ENCODE measurements around the gene GRM1.
"Not testable (repeated sequence)": the region's sequence is repeated elsewhere in the genome, so short reads cannot be mapped to it uniquely, and the experiment has no call there.

GRM1 gene

GRCh38 chr6:146194434-146194833, 165.6 kb downstream of the GRM1 start:
- no peak for DNase-seq

DNA sequence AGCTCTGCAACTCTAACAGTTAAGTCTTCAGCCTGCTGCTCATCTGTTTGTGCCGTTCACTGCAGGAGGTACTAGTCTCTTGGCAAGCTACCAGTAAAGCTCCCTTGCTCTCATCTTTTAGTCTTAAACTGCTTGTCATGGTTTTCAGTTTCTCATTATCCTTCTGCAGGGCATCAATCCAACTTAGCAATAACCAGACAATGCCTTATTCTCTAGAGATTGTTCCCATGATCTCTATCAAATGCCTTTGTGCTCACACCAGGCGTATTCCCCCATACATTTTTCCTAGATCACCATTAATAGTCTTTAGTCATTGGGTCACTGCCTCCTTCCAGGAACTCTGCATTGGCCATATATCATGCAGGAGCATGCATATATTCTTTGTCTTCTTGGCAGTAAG, 171.3 kb downstream of the GRM1 start:
- DNase-seq: no peak

DNA sequence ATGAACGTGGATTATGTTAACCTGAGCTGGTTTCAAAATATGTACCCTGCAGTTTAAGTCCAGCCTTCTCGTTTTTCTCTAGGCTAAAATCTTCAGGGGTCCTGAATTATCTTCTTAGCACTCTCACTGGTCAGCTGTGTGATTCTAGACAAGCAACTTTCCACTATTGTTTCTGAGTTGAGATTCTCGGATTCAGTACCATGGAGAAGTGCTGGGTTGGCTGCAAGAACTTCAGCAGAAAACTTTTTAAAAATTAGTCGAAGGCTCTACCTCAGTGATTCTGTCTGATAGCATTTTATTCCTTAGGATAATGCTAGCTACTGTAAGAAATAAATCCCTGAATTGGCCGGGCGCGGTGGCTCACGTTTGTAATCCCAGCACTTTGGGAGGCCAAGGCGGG, 173.7 kb downstream of the GRM1 start:
- DNase-seq: no peak

DNA sequence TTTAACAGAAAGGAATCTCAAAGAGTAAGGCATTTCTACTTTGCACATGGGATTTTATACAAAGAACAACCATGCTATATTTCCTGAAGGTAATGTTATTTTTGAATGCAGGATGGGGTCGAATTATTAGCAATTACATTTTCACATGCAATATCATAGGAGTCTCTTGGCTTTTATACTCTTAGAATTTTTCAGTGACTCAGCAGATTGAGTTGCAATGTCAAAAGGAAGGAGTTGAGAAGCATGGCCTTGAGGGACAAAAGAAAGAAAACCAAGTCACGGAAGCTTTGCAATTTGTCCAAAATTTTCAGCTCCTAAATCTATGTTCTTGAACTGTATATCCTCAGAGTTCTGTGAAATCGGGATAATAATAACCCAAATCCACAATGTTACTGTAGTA, 181.1 kb downstream of the GRM1 start:
- no peak for DNase-seq

DNA sequence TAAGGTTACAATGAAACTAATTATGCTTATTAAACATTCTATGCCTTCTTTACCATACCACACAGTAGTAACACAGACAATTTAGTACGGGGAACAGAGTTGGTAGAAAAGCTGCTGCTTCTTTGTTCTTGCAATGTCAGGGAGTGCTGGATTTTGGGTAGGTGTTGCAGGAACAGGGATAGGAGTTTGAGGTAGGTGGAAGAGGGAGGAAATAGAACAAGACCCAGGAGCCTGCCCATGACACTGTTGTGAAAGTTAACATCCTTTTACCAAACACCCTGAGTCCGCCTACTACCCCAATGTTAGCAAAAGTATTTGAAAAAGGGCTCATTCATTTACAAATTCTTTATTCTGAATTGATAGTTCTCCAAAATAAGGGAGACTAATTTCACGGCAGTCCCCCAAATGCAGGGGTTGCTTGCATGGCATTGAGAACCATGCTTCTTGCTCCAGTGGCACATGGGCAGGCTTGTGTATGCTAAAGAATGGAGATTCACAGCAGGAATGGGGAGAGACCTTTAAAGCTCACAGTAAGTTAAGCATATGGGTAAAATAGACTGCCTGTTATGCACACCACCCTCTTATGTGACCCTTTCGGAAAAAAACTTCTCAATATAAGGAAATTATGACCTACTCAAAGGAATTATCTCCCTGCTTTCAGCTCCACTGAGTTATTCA, 181.7 kb downstream of the GRM1 start:
- no peak for DNase-seq

- DNase-seq: no peak
Measured at GRCh38 chr6:146211646-146212045, 182.8 kb downstream of the GRM1 start.

DNA sequence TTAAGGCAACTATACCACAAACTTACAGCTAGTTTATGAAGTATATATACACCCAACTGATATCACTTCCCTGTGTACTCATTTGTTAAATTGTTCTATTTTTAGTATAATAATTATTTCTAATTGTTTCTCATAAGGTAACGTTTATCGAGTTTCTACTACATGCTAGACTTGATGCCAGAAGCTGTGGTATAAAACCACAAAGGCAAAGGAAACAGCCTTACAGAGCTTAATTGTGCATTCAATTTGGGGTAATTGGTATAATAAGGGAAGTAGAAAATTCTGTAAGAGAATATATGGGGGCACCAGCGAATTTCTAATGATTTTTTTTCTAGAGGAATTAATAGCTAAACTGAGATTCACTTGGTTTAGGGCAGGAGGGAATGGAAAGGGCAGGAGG, 183.9 kb downstream of the GRM1 start:
- no peak for DNase-seq

GRCh38 chr6:146219101-146219500, 190.2 kb downstream of the GRM1 start:
- DNase-seq: no peak

DNA sequence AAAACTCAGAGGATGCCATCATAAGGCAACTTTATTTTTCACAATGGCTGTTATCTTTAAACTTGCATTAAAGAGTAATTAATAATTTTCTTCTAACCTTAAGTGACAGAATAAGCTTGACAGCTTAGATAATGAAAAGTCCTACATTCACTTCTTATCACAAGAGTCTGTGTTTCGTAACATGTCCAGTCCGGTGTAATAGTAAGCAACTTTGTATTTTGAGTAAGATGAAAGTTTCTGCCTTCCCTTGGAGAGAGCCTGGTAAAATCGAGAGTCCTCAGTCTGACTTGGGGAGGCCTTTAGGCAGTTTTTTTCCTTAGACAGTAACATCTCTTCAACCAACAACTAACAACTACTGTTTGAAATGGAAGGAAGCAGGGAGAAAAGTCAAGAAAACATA, 195.6 kb downstream of the GRM1 start:
- DNase-seq: no peak

DNA sequence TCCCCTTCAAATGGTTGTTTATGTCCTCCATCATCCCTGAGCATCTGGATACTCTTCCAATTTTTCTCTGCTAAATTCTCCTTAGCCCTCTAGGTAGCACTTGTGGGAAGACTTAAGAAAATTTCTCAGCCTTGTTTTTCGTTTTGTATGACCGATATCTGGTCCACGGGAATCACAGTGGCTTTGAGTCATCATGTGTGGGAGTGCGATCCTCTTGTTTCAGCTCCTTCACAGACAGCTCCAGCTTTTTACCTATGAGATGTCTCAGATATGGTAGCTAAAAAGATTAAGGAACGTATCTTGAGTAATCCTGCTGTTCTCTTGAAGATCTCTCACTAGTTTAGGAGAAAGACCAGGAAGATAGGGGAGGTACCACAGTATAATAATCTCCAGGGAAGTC, 196.1 kb downstream of the GRM1 start:
- DNase-seq: no peak

GRCh38 chr6:146240322-146240721, 211.5 kb downstream of the GRM1 start:
- no peak for DNase-seq

DNA sequence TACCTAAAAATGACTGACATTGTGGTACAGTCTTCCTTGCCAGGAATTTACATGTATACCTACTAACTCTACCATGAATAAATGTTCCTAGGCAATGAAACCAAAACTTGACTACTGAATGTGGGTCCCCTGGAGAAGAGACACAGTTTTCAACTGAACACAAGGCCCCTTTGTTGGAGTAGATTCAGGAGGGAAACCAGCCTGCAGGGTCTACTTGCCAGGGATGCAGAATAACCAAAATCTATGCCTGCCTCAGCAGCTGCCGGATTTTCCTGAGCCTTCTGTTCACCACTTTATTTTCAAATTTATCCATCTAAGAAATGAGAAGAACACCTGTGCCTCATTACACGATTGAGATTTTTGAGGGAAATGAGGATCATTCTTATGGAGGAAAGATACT, 211.9 kb downstream of the GRM1 start:
- no peak for DNase-seq

- DNase-seq: not testable (repeated sequence)
Measured at GRCh38 chr6:146243646-146244045, 214.8 kb downstream of the GRM1 start.

- no peak for DNase-seq
Measured at GRCh38 chr6:146244630-146245143, 215.8 kb downstream of the GRM1 start.

DNA sequence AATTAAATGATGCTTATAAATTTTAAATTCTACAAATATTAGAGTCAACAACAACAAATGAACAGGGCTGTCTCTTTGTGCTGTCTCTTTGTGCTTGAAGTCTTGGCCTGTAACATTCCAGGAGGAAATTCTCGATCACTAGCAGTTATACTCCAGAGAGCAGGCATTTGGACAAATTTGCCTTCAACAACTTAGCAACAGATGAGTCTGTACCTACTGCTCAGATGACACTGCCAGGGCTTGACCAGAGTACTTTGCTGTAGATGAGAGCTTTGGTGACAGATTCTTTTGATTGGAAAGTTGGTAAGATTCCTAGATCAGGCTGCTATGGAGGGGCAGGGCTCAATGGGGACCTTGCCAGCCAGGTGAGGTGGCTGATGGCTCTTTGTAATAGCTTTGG, 217.2 kb downstream of the GRM1 start:
- DNase-seq: no peak

GRCh38 chr6:146253691-146254090, 224.8 kb downstream of the GRM1 start:
- DNase-seq: no peak

DNA sequence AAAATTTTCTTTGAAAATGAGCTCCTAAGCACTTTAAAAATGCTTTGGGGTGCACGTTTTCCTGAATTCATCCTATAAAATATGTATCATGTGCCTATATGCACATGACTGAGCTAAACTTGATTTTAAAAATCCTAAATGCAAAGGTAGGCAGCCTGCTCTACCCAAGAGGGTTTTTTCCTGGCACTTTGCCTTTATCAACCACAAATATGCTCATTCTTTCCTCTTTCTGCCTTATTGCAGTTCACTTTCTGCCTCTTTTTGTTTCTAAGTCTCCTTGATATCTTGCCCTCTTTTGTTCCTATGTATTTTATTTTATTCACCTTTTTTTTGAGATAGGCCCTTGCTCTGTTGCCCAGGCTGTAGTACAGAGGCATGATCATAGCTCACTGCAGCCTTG, 229.3 kb downstream of the GRM1 start:
- DNase-seq: no peak

GRCh38 chr6:146260886-146261285, 232.0 kb downstream of the GRM1 start:
- DNase-seq: no peak

DNA sequence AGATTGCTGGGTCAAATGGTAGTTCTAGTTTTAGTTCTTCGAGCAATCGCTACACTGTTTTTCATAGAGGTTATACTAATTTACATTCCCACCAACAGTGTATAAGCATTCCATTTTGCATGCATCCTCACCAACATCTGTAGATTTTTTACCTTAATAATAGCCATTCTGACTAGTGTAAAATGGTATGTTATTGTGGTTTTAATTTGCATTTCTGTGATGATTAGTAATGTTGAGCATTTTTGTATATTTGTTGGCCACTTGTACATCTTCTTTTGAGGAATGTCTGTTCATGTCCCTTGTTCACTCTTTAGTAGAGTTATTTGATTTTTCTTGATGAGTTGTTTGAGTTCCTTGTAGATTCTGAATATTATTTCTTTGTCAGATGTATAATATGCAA, 236.2 kb downstream of the GRM1 start:
- no peak for DNase-seq

DNA sequence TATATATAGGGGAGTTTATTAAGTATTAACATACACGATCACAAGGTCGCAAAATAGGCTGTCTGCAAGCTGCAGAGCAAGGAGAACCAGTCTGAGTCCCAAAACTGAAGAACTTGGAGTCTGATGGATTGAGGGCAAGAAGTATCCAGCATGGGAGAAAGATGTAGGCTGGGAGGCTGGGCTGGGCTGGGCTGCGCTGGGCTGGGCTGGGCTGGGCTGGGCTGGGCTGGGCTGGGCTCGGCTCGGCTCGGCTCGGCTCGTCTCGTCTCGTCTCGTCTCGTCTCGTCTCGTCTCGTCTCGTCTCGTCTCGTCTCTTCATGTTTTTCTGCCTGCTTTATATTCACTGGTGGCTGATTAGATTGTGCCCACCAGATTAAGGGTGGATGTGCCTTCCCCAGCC, 238.6 kb downstream of the GRM1 start:
- DNase-seq: no peak

GRCh38 chr6:146267946-146268345, 239.1 kb downstream of the GRM1 start:
- no peak for DNase-seq

DNA sequence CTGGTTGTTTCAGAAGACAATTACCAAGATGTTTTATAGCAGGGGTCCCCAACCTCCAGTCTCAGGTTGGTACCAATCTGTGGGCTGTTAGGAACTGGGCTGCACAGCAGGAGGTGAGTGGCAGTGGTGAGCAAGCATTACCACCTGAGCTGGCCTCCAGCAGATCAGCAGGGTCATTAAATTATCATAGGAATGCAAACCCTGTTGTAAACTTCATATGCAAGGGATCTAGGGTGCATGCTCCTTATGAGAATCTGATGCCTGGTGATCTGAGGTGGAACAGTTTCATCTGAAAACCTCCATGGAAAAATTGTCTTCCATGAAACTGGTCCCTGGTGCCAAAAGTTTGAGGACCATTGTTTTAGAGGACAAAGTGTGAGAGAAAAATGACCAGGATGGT, 240.6 kb downstream of the GRM1 start:
- DNase-seq: no peak

GRCh38 chr6:146271163-146271562, 242.3 kb downstream of the GRM1 start:
- not testable (repeated sequence) for DNase-seq

- DNase-seq: no peak
Measured at GRCh38 chr6:146273490-146273889, 244.6 kb downstream of the GRM1 start.

GRCh38 chr6:146277142-146277541, 248.3 kb downstream of the GRM1 start:
- DNase-seq: no peak

Measured in NCI-H1930 (cell line).